Stomach (tissue), 9 donors: ENCODE measurements around the gene SEMA3D. TPM values are rescaled to one million over a fixed set of nuclear protein-coding genes. Genes with fewer than 3 reads are reported as not detected.

ENCODE experiments used
- DNase-seq, 2 donors: peaks; one replicate each; pipeline versions ENCODE4 v3.0.0 to v3.0.0-alpha.2; 2013 to 2019
- H3K27ac ChIP-seq, 5 donors: fragments of 200-600 bp in 4 of 5; sonication (generic) in 4 of 5; one replicate each; pipeline ENCODE4 v1.5.1; 2013 to 2019; ENCODE audit warnings: mild to moderate bottlenecking in 1 of 5, moderate library complexity in 1 of 5
- H3K27me3 ChIP-seq, 3 donors: fragments of 200-600 bp; sonication (generic); one replicate each; pipeline ENCODE4 v1.5.1; 2017 to 2019; ENCODE audit warnings: mixed run types in 1 of 3
- H3K36me3 ChIP-seq, 4 donors: fragments of 200-600 bp; sonication (generic); 1 replicate in 3 of 4; 2 replicates in 1 of 4; pipeline ENCODE4 v1.5.1; 2016 to 2019
- H3K4me1 ChIP-seq, 4 donors: fragments of 200-600 bp; sonication (generic); one replicate each; pipeline ENCODE4 v1.5.1; 2016 to 2019
- H3K4me3 ChIP-seq, 4 donors: fragments of 200-600 bp; sonication (generic) in 3 of 4; one replicate each; pipeline ENCODE4 v1.5.1; 2016 to 2019; ENCODE audit warnings: mild to moderate bottlenecking in 1 of 4
- H3K9me3 ChIP-seq, 4 donors: fragments of 200-600 bp; sonication (generic); one replicate each; pipeline ENCODE4 v1.5.1; 2016 to 2019
- CTCF ChIP-seq, 7 experiments: fragments of 450-650 bp in 4 of 7; fragments of 200-600 bp in 3 of 7; sonication (generic) in 3 of 7; IDR thresholded peaks; one replicate each; pipeline ENCODE4 v1.5.1; 2016 to 2019; ENCODE audit warnings: antibody characterized with exemption in 7 of 7, control low read depth in 2 of 7, mild to moderate bottlenecking in 1 of 7
- EP300 ChIP-seq: sonication (generic); formaldehyde crosslinking; IDR thresholded peaks from one replicate; pipeline ENCODE4 v1.6.1; 2017; ENCODE audit warnings: antibody characterized with exemption
- POLR2A ChIP-seq, 4 donors: fragments of 450-650 bp; IDR thresholded peaks; one replicate each; pipeline ENCODE4 v1.6.1; 2016; ENCODE audit warnings: antibody characterized with exemption in 4 of 4, control low read depth in 2 of 4, mild to moderate bottlenecking in 1 of 4, moderate library complexity in 1 of 4
- POLR2AphosphoS5 ChIP-seq, 3 donors: sonication (generic); formaldehyde crosslinking; IDR thresholded peaks; one replicate each; pipeline ENCODE4 v1.6.1; 2016; ENCODE audit warnings: antibody characterized with exemption in 3 of 3
- WGBS, 5 donors: extraction: QIAGEN DNeasy Blood & Tissue Kit in 3 of 5; methylation state at CpG; one replicate each; pipeline versions ENCODE4 v1.1.5 to v1.1.7; 2013 to 2018; 5-methylcytosine and 5-hydroxymethylcytosine counted together
- intact Hi-C: fragments of 100-400 bp; cut with DNase I; formaldehyde crosslinking; loops from one replicate; pipeline ENCODE4 v1.15.1; 2023; ENCODE audit warnings: low total_unique reads
- polyA plus RNA-seq, 3 donors: library from polyadenylated mRNA; stranded (reverse); fragments of 200-250 nt; gene quantifications; one replicate each; pipeline ENCODE4 v1.2.3, GENCODE V29; 2013
- total RNA-seq, 5 donors: library from RNA; depleted of rRNA; stranded (reverse); fragments of >200 nt; gene quantifications; one replicate each; pipeline versions ENCODE4 v1.1.0 to v1.2.3, GENCODE V29; 2014 to 2016
- donor health status: healthy with polysubstance abuse.
- donor health status: Bipolar disorder and iron deficiency.
- donor health status: healthy.

Gene SEMA3D
- total and polyA plus RNA-seq, 8 donors, result 0.44 to 20.9 (median 2.6) TPM; not detected in 1

- WGBS, 5 donors, result 50 to 83% (median 76%) methylated on average over 2 of the region's 2 CpGs
- Histone ChIP-seq H3K4me1 (no peaks in the 10 kb centered on the region), H3K27ac (no peak overlapping the region), H3K4me3 (no peak overlapping the region), H3K36me3 (no peaks in the 10 kb centered on the region), H3K9me3 (peaks cover 0 to 18% (median 11%) of the 10 kb centered on the region in 4 donors), H3K27me3 (no peaks in the 10 kb centered on the region)
- TF ChIP-seq EP300 (no peak), POLR2A (IDR thresholded peaks at IDR 0.05) (no peak), POLR2AphosphoS5 (IDR thresholded peaks at IDR 0.05) (no peak)
- DNase-seq, result no peak
- intact Hi-C loops, result no loop called here
Observed at GRCh38 chr7:85178531-85179298, 8.1 kb downstream of the SEMA3D start.

GRCh38 chr7:85177316-85177715 lies 9.5 kb downstream of the SEMA3D start:
- Histone ChIP-seq H3K4me1 (peaks cover 0 to 6% (median 2%) of the 10 kb centered on the region in 4 donors), H3K9me3 (peaks cover 0 to 18% (median 11%) of the 10 kb centered on the region in 4 donors), H3K36me3 (no peaks in the 10 kb centered on the region), H3K27ac (no peak overlapping the region), H3K4me3 (no peak overlapping the region), H3K27me3 (no peaks in the 10 kb centered on the region)
- DNase-seq, result no peak
- intact Hi-C loops, result no loop called here
- TF ChIP-seq POLR2AphosphoS5 (IDR thresholded peaks at IDR 0.05), result no peak
- no peak for TF ChIP-seq POLR2A (IDR thresholded peaks at IDR 0.05)
- TF ChIP-seq CTCF (IDR thresholded peaks at IDR 0.05), result no peak
- TF ChIP-seq EP300, result no peak

- WGBS, 5 donors, result 83 to 93% (median 89%) methylated on average over 1 of the region's 1 CpG
- H3K9me3 ChIP-seq, result peaks cover 0 to 18% (median 11%) of the 10 kb centered on the region in 4 donors
- H3K4me3 ChIP-seq, result no peak overlapping the region
- peaks cover 0 to 6% (median 3%) of the 10 kb centered on the region in 4 donors for H3K4me1 ChIP-seq
- DNase-seq, result no peak
- no peaks in the 10 kb centered on the region for H3K36me3 ChIP-seq
- no peak overlapping the region for H3K27ac ChIP-seq
- H3K27me3 ChIP-seq, result no peaks in the 10 kb centered on the region
- intact Hi-C loops, result no loop called here
- TF ChIP-seq EP300 (no peak), POLR2A (IDR thresholded peaks at IDR 0.05) (no peak), CTCF (IDR thresholded peaks at IDR 0.05) (no peak), POLR2AphosphoS5 (IDR thresholded peaks at IDR 0.05) (no peak)
Observed at GRCh38 chr7:85176197-85176596, 10.7 kb downstream of the SEMA3D start.

GRCh38 chr7:85175217-85175616 lies 11.6 kb downstream of the SEMA3D start:
- Histone ChIP-seq H3K4me1 (peaks cover 0 to 6% (median 3%) of the 10 kb centered on the region in 4 donors), H3K27ac (no peak overlapping the region), H3K4me3 (no peak overlapping the region), H3K36me3 (no peaks in the 10 kb centered on the region), H3K27me3 (no peaks in the 10 kb centered on the region), H3K9me3 (peaks cover 0 to 18% (median 11%) of the 10 kb centered on the region in 4 donors)
- intact Hi-C loops, result no loop called here
- TF ChIP-seq CTCF (IDR thresholded peaks at IDR 0.05) (no peak), POLR2A (IDR thresholded peaks at IDR 0.05) (no peak), POLR2AphosphoS5 (IDR thresholded peaks at IDR 0.05) (no peak), EP300 (no peak)
- no peak for DNase-seq
- WGBS, 5 donors, result 60 to 81% (median 77%) methylated on average over 3 of the region's 3 CpGs

- DNase-seq, result peak in 1 of 2 donors; percentile 79
Observed at GRCh38 chr7:85172530-85172941, 14.3 kb downstream of the SEMA3D start.

More at GRCh38 chr7:85172530-85172941, 14.3 kb downstream of the SEMA3D start:
- H3K4me1 ChIP-seq, result peaks cover 0 to 6% (median 3%) of the 10 kb centered on the region in 4 donors
- H3K36me3 ChIP-seq, result no peaks in the 10 kb centered on the region
- H3K4me3 ChIP-seq, result no peak overlapping the region
- intact Hi-C loops, result no loop called here
- TF ChIP-seq POLR2A (IDR thresholded peaks at IDR 0.05) (no peak), CTCF (IDR thresholded peaks at IDR 0.05) (no peak), EP300 (no peak), POLR2AphosphoS5 (IDR thresholded peaks at IDR 0.05) (no peak)
- no peaks in the 10 kb centered on the region for H3K27me3 ChIP-seq
- peak overlapping the region in 1 of 5 donors; percentile 30 for H3K27ac ChIP-seq
- WGBS, 5 donors, result 15 to 38% (median 28%) methylated on average over 3 of the region's 3 CpGs
- no peaks in the 10 kb centered on the region for H3K9me3 ChIP-seq
